Sigmoid colon (tissue), 7 donors: ENCODE results near the gene MYH9. TPM values are rescaled to one million over a fixed set of nuclear protein-coding genes. Genes with fewer than 3 reads are reported as not detected.
A peak's percentile ranks its signal among the peaks of the same experiment; 100 is the strongest.

Source experiments
- DNase-seq: peaks from one replicate; pipeline ENCODE4 v3.0.0-alpha.2; 2019
- H3K27ac ChIP-seq, 4 donors: fragments of 200-600 bp; sonication (generic); one replicate each; pipeline ENCODE4 v1.5.1; 2016 to 2019; ENCODE audit warnings: mild to moderate bottlenecking in 1 of 4
- H3K27me3 ChIP-seq, 3 donors: fragments of 200-600 bp; sonication (generic); one replicate each; pipeline ENCODE4 v1.5.1; 2019; ENCODE audit warnings: mild to moderate bottlenecking in 1 of 3
- H3K36me3 ChIP-seq, 4 donors: fragments of 200-600 bp; sonication (generic); one replicate each; pipeline ENCODE4 v1.5.1; 2016 to 2019
- H3K4me1 ChIP-seq, 4 donors: fragments of 200-600 bp; sonication (generic); one replicate each; pipeline ENCODE4 v1.5.1; 2017 to 2019
- H3K4me3 ChIP-seq, 4 donors: fragments of 200-600 bp; sonication (generic); one replicate each; pipeline ENCODE4 v1.5.1; 2017 to 2019; ENCODE audit warnings: mild to moderate bottlenecking in 2 of 4, moderate library complexity in 1 of 4
- H3K9me3 ChIP-seq, 4 donors: fragments of 200-600 bp in 3 of 4; sonication (generic) in 3 of 4; one replicate each; pipeline versions ENCODE4 v1.5.1 to v1.6.1; 2013 to 2019
- EP300 ChIP-seq, 4 donors: sonication (generic); formaldehyde crosslinking; IDR thresholded peaks; one replicate each; pipeline ENCODE4 v1.6.1; 2017; ENCODE audit warnings: antibody characterized with exemption in 4 of 4
- POLR2A ChIP-seq, 2 donors: fragments of 450-650 bp; IDR thresholded peaks; one replicate each; pipeline ENCODE4 v1.6.1; 2016; ENCODE audit warnings: antibody characterized with exemption in 2 of 2, mild to moderate bottlenecking in 2 of 2, moderate library complexity in 2 of 2
- POLR2AphosphoS5 ChIP-seq, 4 donors: sonication (generic); formaldehyde crosslinking; IDR thresholded peaks; one replicate each; pipeline ENCODE4 v1.6.1; 2017; ENCODE audit warnings: antibody characterized with exemption in 4 of 4
- WGBS, 2 donors: extraction: QIAGEN DNeasy Blood & Tissue Kit; methylation state at CpG; one replicate each; pipeline ENCODE4 v1.1.7; 2013; 5-methylcytosine and 5-hydroxymethylcytosine counted together
- intact Hi-C: fragments of 100-400 bp; cut with DNase I; formaldehyde crosslinking; loops from one replicate; pipeline ENCODE4 v1.15.1; 2023
- polyA plus RNA-seq, 3 donors: library from polyadenylated mRNA; stranded (reverse); fragments of 200-250 nt; gene quantifications; one replicate each; pipeline ENCODE4 v1.2.3, GENCODE V29; 2013
- total RNA-seq, 4 donors: library from RNA; depleted of rRNA; stranded (reverse); fragments of >200 nt; gene quantifications; one replicate each; pipeline ENCODE4 v1.1.0, GENCODE V29; 2016
- TF ChIP-seq, protein P1 (sequence below), 4 experiments: fragments of 450-650 bp in 3 of 4; fragments of 200-600 bp in 1 of 4; IDR thresholded peaks; one replicate each; pipeline ENCODE4 v1.5.1; 2016 to 2019; ENCODE audit warnings: antibody characterized with exemption in 4 of 4, mild to moderate bottlenecking in 3 of 4, moderate library complexity in 2 of 4
- donor health status: healthy with polysubstance abuse.
- donor health status: Bipolar disorder and iron deficiency.
- donor health status: healthy.

Gene MYH9
- 100 to 1,000 TPM; 147 to 273 (median 184) TPM for total RNA-seq
- polyA plus RNA-seq = 100 to 1,000 TPM in 1 of 3 donors, 10 to 100 TPM in 2; 63.7 to 307 (median 88.3) TPM

DNA sequence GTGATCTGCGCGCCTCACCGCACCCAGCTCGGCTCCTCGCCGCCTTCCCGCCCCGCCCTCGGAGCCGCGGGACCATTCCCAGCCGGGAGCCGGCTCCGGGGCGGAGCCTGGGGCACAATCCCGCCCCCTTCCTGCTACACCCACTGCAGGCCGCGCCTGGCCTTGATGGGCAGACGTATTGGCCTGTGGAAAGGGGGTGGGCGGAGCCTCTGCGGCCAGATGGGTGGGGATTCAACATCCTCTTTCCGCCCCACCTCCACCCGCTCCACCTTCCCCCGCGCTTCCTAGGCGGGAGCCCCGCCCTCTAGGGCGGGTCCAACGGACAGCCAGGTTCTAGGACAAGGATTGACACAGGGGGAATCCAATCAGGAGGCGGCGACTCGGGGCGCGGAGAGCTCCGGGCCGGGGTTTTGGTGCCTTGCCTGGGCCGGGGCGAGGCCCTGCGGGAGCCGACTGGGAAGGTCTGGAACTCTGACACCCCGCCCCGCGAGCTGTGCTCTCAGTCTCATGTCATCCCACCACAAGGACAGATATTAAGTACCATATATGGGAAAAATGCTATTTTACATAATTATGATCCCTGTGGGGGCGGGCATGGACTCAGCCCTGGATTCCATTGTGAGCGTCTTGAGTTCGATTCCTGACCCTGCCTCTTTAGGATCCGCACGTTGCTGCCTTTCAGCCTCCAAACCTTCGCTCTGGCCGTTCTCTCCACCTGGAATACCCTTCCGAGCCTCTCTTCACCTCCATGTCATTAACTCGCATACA lies at the start of gene MYH9:
TSS of gene MYH9 (minus strand) at position 9 of the 768 bp plus-strand sequence. CDS start 38,731 bp downstream, outside the sequence.
- Histone ChIP-seq H3K27ac (peak within 1 kb of the TSS; percentile 98 to 100 (median 100)), H3K4me1 (peaks cover 0 to 35% (median 24%) of the 10 kb centered on the region in 4 donors), H3K9me3 (no peaks in the 10 kb centered on the region), H3K27me3 (no peaks in the 10 kb centered on the region), H3K4me3 (peak within 1 kb of the TSS; percentile 95 to 99 (median 98)), H3K36me3 (no peaks in the 10 kb centered on the region)
- WGBS, 2 donors = 1 to 3% methylated on average over 52 of the region's 52 CpGs
- peak in 1 of 4 donors; percentile 94 for TF ChIP-seq EP300 (IDR thresholded peaks at IDR 0.05)
- peak in 3 of 4 donors; percentile 39 to 99 (median 99) for TF ChIP-seq POLR2AphosphoS5 (IDR thresholded peaks at IDR 0.05)
- TF ChIP-seq, protein P1, sequence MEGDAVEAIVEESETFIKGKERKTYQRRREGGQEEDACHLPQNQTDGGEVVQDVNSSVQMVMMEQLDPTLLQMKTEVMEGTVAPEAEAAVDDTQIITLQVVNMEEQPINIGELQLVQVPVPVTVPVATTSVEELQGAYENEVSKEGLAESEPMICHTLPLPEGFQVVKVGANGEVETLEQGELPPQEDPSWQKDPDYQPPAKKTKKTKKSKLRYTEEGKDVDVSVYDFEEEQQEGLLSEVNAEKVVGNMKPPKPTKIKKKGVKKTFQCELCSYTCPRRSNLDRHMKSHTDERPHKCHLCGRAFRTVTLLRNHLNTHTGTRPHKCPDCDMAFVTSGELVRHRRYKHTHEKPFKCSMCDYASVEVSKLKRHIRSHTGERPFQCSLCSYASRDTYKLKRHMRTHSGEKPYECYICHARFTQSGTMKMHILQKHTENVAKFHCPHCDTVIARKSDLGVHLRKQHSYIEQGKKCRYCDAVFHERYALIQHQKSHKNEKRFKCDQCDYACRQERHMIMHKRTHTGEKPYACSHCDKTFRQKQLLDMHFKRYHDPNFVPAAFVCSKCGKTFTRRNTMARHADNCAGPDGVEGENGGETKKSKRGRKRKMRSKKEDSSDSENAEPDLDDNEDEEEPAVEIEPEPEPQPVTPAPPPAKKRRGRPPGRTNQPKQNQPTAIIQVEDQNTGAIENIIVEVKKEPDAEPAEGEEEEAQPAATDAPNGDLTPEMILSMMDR (IDR thresholded peaks at IDR 0.05) = no peak
- TF ChIP-seq POLR2A (IDR thresholded peaks at IDR 0.05) = peak; percentile 23 to 54
- intact Hi-C loops = loop anchor here (1.0 to 2.0 kb wide), 3 partner anchors 59 to 83 kb away; no protein-coding TSS in a partner anchor
- DNase-seq = peak; percentile 100

DNA sequence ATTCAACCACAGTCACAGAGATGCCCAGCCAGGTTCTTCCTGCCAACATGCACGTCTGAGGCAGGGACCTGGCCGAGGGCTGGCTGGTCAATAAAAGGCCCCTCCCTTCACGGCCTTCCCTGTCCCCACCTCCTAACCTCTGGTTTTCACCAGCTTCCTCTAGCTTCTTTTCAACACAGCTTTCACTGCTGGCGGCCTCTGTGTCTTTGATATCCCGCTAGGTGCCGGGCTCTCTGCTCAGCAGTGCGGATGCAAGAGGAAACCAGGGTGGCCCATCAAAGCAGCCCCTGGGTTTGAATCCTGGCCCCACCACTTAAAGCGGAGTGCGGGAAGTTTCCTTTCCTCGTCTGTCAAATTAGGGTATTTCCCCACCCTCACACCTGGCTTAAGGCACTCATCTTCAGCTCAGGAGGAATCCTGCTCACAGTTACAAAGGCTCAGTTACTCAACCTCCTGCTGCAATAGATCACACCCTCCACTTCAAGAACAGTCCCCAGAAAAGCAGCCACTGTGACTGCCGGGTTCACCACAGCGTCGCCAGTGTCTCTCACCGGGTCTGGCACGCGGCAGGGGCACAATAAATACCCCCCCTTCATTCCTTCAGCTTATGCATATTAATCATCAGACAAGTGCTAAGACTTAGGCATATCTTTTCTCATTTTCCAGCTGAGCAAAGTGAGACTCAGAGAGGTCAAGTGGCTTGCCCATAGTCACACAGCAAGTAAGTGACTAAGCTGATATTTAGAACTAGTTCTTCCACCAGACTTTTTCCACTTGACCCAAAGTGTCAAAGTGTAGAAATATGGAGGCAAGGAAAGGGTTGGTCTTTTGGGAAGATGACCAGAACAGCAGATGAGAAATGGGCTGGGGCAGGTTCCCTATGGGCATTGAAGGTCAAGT lies 48.0 kb upstream of the MYH9 start:
- Histone ChIP-seq H3K9me3 (no peaks in the 10 kb centered on the region), H3K4me1 (peaks cover 0 to 21% (median 5%) of the 10 kb centered on the region in 4 donors), H3K27ac (peak overlapping the region in 1 of 4 donors; percentile 9), H3K4me3 (no peak overlapping the region), H3K27me3 (no peaks in the 10 kb centered on the region), H3K36me3 (no peaks in the 10 kb centered on the region)
- TF ChIP-seq, protein P1 (IDR thresholded peaks at IDR 0.05) = no peak
- TF ChIP-seq POLR2AphosphoS5 (IDR thresholded peaks at IDR 0.05) (no peak), POLR2A (IDR thresholded peaks at IDR 0.05) (peak in 1 of 2 donors; percentile 39), EP300 (IDR thresholded peaks at IDR 0.05) (no peak)
- intact Hi-C loops = no loop called here
- no peak for DNase-seq
- WGBS, 2 donors = 9 to 25% methylated on average over 16 of the region's 16 CpGs

DNA sequence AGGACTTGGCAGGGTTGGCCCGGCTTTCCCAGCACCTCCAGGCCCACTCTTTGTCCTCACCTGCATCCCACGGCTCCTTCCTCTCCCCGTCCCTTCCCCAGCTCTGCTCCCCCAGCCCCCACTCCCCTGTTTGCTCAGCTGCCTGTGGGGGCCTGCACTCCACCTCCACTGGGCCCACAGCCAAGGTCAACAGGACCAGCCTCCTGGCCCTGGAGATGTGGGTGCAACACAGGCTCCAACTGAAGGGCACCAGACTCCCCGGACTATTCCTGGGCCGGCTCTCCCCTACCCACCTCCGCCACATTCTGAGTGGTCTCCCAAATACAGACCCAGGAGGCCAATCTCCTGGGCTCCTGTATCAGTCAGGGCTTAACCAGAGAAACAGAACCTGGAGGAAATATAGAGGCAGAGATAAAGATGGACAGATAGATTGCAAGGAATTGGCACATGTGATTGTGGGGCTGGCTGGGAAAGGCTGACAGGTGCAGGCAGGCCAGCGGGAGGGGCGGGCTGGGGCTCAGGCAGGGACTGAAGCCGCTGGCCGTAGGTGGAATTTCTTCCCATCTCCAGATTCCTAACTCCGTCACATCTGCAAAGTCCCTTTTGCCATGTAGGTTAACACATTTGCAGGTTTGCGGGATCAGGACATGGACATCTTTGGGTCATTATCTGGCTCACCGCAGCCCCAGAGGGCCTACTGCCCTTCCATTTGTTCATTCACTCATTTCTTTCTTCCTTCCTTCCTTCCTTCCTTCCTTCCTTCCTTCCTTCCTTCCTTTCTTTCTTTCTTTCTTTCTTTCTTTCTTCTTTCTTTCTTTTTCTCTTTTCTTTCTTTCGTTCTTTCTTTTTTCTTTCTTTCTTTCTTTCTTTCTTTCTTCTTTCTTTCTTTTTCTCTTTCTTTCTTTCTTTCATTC lies 45.8 kb upstream of the MYH9 start:
- Histone ChIP-seq H3K4me1 (peaks cover 0 to 10% (median 0%) of the 10 kb centered on the region in 4 donors), H3K9me3 (no peaks in the 10 kb centered on the region), H3K27me3 (no peaks in the 10 kb centered on the region), H3K27ac (no peak overlapping the region), H3K36me3 (no peaks in the 10 kb centered on the region), H3K4me3 (no peak overlapping the region)
- intact Hi-C loops = no loop called here
- WGBS, 2 donors = 17 to 65% methylated on average over 14 of the region's 14 CpGs
- TF ChIP-seq POLR2A (IDR thresholded peaks at IDR 0.05) (no peak), EP300 (IDR thresholded peaks at IDR 0.05) (no peak), POLR2AphosphoS5 (IDR thresholded peaks at IDR 0.05) (no peak)
- TF ChIP-seq, protein P1 (IDR thresholded peaks at IDR 0.05) = no peak
- DNase-seq = no peak
